NOMO-1 treated with dmso at 0.1 percent for 144 hours (cell line): ENCODE measurements around the gene CYSLTR1.
A peak's percentile ranks its signal among the peaks of the same experiment; 100 is the strongest.
"Not testable (repeated sequence)": the region's sequence is repeated elsewhere in the genome, so short reads cannot be mapped to it uniquely, and the experiment has no call there.

Source experiments
- DNase-seq: peaks from one replicate; lab custom pipeline; 2025; ENCODE audit not compliant: unreplicated experiment; lab: John Stamatoyannopoulos, UW

CYSLTR1 gene

GRCh38 chrX:78327370-78328086, at the start of gene CYSLTR1:
Gene CYSLTR1, minus strand, starts transcription at chrX:78327611. Its CDS starts 53,865 bp downstream, at chrX:78273746.
- peak; percentile 83 for DNase-seq

- no peak for DNase-seq
Measured at GRCh38 chrX:78377186-78377585, 49.8 kb upstream of the CYSLTR1 start.

GRCh38 chrX:78375894-78376293, 48.5 kb upstream of the CYSLTR1 start:
- DNase-seq = peak; percentile 17

GRCh38 chrX:78366576-78366975, 39.2 kb upstream of the CYSLTR1 start:
- DNase-seq = no peak

GRCh38 chrX:78357342-78358055, 30.1 kb upstream of the CYSLTR1 start:
- no peak for DNase-seq

GRCh38 chrX:78333521-78333920, 6.1 kb upstream of the CYSLTR1 start:
- DNase-seq = no peak

- no peak for DNase-seq
Measured at GRCh38 chrX:78331708-78332107, 4.3 kb upstream of the CYSLTR1 start.

- no peak for DNase-seq
Measured at GRCh38 chrX:78330540-78330939, 3.1 kb upstream of the CYSLTR1 start.

- DNase-seq = no peak
Measured at GRCh38 chrX:78330068-78330467, 2.7 kb upstream of the CYSLTR1 start.

GRCh38 chrX:78329486-78329885, 2.1 kb upstream of the CYSLTR1 start:
- DNase-seq = no peak

- DNase-seq = no peak
Measured at GRCh38 chrX:78326401-78326800, 1.0 kb downstream of the CYSLTR1 start.

GRCh38 chrX:78322863-78323262, 4.5 kb downstream of the CYSLTR1 start:
- DNase-seq = peak; percentile 19

- DNase-seq = peak; percentile 98
Measured at GRCh38 chrX:78321809-78322208, 5.6 kb downstream of the CYSLTR1 start.

GRCh38 chrX:78316265-78316664, 11.1 kb downstream of the CYSLTR1 start:
- no peak for DNase-seq

- DNase-seq = no peak
Measured at GRCh38 chrX:78315745-78316144, 11.7 kb downstream of the CYSLTR1 start.

GRCh38 chrX:78314561-78314960, 12.8 kb downstream of the CYSLTR1 start:
- DNase-seq = peak; percentile 49

- DNase-seq = no peak
Measured at GRCh38 chrX:78313526-78313925, 13.9 kb downstream of the CYSLTR1 start.

- DNase-seq = no peak
Measured at GRCh38 chrX:78307665-78308064, 19.7 kb downstream of the CYSLTR1 start.

GRCh38 chrX:78303086-78303485, 24.3 kb downstream of the CYSLTR1 start:
- DNase-seq = no peak

- DNase-seq = not testable (repeated sequence)
Measured at GRCh38 chrX:78300933-78301332, 26.5 kb downstream of the CYSLTR1 start.

- no peak for DNase-seq
Measured at GRCh38 chrX:78283511-78283910, 43.9 kb downstream of the CYSLTR1 start.

GRCh38 chrX:78237127-78237526, 90.3 kb downstream of the CYSLTR1 start:
- DNase-seq = no peak
